ENCODE results near the gene DENND1A.
A peak's percentile ranks its signal among the peaks of the same experiment; 100 is the strongest.

Gene DENND1A

DNA sequence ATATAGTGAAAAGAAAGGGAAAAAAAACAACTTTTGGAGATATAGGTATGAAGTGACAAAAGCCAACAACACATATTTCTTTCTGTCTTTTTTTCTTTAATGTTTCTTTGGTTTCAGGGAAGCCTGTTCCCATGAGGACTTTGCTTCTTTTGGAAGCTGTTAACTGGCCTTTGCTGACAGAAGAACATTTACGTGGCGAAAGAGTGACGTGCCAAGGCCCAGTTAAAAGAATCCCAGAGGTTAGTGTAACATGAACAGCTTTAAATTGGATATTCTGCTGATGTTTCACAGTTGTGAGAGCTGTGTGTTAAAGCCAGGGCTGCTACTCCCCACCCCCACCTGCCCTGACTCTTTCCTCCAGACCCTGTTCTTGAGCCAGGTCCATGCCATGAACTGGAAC lies 298.1 kb downstream of the DENND1A start:
- DNase-seq = no peak
- TF ChIP-seq GATA1 (IDR thresholded peaks at IDR 0.05; ENCODE audit: low read depth, low read length) (no peak), POLR2A (IDR thresholded peaks at IDR 0.05; ENCODE audit: low read length) (no peak)

GRCh38 chr9:123630233-123630632 lies 299.7 kb downstream of the DENND1A start:
- DNase-seq = no peak
- TF ChIP-seq POLR2A (IDR thresholded peaks at IDR 0.05; ENCODE audit: low read length) = no peak
- no peak for TF ChIP-seq GATA1 (IDR thresholded peaks at IDR 0.05; ENCODE audit: low read depth, low read length)

DNA sequence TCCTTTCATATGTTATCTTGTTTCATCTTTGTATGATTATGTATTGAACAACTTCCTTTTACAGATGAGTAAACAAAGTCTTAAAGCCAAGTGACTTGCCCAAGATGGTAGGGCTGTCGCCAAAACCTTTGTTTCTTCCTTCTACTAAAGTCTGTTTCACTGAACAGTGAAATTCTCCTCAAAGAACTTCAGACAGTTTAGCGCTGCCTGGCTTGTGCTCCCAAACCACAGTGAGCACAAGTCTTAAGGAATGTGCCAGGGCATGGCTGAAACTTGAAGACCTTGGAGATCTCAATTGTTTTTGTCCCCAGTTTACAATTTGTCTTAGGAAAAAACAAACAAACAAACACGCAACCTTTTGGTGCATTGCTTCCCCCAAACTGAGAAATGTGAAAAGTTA lies 300.4 kb downstream of the DENND1A start:
- DNase-seq = no peak
- TF ChIP-seq POLR2A (IDR thresholded peaks at IDR 0.05; ENCODE audit: low read length) = no peak
- TF ChIP-seq GATA1 (IDR thresholded peaks at IDR 0.05; ENCODE audit: low read depth, low read length) = no peak

DNA sequence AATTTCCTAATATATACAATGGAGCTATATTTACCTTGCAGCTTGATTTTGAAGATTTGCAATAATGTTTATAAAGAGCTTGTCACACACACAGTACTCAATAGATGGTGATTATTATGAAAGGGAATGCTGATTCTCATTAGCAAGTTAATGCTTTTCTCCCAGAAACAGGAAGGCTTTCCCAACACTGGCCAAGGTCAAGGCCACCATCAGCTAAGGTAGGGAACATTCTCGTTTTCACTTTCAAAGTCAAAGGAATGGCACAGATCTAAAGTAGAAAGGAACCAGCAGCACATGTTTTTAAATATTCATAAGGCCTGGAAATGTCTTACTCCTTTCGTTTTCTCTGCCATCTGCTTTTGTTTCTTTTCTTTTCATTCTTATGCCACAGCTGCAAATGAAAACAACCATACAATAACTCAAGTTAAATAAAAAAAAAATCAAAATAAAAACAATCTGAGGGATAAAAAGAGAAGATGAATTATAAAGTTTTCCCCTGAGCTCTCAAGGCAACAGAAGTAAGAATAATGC lies 307.1 kb downstream of the DENND1A start:
- no peak for TF ChIP-seq GATA1 (IDR thresholded peaks at IDR 0.05; ENCODE audit: low read depth, low read length)
- no peak for DNase-seq

DNA sequence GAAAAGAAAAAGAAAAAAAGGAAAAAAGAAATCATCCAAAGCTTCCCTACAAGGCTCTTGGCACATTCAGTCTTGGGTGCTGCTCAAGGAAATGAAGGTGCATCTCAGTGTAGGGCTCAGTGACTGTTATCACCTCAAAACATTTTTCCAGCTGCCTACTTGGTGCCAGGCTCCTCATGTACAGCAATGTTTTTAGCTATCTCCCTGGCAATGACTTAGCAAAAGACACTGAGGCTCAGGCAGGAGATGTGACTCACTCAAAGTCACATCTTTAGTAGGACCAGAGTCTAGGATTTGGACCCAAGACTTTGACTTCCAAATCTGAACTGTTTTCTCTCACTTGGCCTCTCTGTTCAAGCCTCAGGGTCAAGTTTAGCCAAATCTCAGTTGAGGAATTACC lies 309.7 kb downstream of the DENND1A start:
- TF ChIP-seq GATA1 (IDR thresholded peaks at IDR 0.05; ENCODE audit: low read depth, low read length) = no peak
- TF ChIP-seq POLR2A (IDR thresholded peaks at IDR 0.05; ENCODE audit: low read length) = no peak
- peak; percentile 69 to 77 for DNase-seq

DNA sequence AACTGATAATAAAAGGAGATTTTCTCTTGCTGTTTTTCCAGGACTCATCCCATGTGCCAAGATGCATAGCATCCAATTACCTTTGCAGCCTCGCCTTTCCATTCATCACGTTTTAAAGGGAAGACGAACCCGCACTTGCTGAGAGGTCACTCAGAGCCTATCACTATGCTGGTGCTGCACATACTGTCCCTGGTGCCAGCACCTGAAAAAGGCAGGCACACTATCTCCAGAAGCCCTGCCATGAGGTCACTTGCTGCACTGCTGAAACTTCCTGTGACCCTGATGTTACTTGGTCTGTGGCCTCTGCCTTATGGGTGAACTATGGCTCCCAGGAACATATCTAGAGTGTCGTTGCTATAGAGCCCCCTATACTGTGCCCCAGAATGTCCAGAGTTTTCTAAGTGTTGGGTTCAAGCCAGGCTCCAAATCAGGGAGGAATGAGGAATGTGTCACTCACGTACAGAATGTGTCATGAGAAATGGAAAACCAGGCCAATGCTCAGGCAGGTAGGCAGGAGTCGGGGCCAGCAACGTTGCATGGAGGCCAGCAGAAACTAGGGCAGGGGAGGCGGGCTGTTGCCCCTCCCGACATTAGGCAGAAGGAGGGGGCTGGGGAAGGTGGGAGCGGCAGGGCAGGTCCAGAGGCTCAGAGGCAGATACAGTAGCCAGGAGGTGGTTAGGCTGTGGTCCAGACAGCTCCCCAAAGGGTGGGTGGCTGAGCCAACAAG lies 311.8 kb downstream of the DENND1A start:
- TF ChIP-seq POLR2A (IDR thresholded peaks at IDR 0.05; ENCODE audit: low read length) = no peak
- no peak for TF ChIP-seq GATA1 (IDR thresholded peaks at IDR 0.05; ENCODE audit: low read depth, low read length)
- no peak for DNase-seq

DNA sequence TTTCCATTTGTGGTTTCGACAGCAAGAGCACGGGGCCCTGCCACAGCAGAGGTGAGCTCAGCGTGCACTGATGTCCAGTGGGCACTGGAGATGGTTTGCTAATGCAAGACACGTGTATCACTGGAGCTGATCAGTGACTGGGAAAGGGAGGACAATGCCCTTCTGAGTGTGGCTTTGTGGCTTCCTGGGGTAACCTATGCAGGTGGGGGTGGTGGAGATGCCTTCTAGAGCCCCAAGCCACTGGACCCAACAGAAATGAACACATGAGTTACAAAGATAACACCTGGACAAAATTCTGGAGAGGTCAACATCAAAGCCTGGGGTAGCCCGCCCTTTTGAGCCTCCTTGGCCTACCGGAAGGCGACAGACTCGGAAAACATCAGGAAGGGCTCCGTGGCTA lies 312.6 kb downstream of the DENND1A start:
- no peak for DNase-seq
- no peak for TF ChIP-seq POLR2A (IDR thresholded peaks at IDR 0.05; ENCODE audit: low read length)
- TF ChIP-seq GATA1 (IDR thresholded peaks at IDR 0.05; ENCODE audit: low read depth, low read length) = no peak

- DNase-seq = no peak
- no peak for TF ChIP-seq POLR2A (IDR thresholded peaks at IDR 0.05; ENCODE audit: low read length)
- no peak for TF ChIP-seq GATA1 (IDR thresholded peaks at IDR 0.05; ENCODE audit: low read depth, low read length)
Observed at GRCh38 chr9:123616707-123617106, 313.2 kb downstream of the DENND1A start.

DNA sequence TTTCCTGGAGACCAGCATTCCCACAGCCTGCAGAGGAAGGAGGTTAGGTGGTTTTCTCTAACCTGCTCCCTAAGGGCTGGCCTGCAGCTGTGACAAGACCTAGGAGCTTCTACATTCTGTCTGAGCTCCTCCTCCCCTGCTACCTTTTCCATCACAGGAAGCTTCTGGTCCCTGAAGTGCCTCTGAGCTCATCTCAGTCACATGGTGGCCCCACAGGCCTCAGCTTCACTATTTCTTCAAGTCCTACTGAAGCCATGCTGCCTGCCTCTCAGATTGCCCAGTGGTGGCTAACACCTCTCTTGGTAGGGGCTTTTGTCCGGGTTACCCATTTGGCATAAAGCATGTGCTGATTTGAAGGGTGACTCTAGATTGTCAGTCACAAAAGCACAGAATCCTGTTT lies 314.5 kb downstream of the DENND1A start:
- no peak for DNase-seq
- TF ChIP-seq GATA1 (IDR thresholded peaks at IDR 0.05; ENCODE audit: low read depth, low read length) (no peak), POLR2A (IDR thresholded peaks at IDR 0.05; ENCODE audit: low read length) (no peak)

- DNase-seq = no peak
- TF ChIP-seq POLR2A (IDR thresholded peaks at IDR 0.05; ENCODE audit: low read length) (no peak), GATA1 (IDR thresholded peaks at IDR 0.05; ENCODE audit: low read depth, low read length) (no peak)
Observed at GRCh38 chr9:123614306-123615263, 315.3 kb downstream of the DENND1A start.

GRCh38 chr9:123611226-123611625 lies 318.7 kb downstream of the DENND1A start:
- TF ChIP-seq POLR2A (IDR thresholded peaks at IDR 0.05; ENCODE audit: low read length) (no peak), GATA1 (IDR thresholded peaks at IDR 0.05; ENCODE audit: low read depth, low read length) (no peak)
- no peak for DNase-seq

- no peak for TF ChIP-seq POLR2A (IDR thresholded peaks at IDR 0.05; ENCODE audit: low read length)
- no peak for TF ChIP-seq GATA1 (IDR thresholded peaks at IDR 0.05; ENCODE audit: low read depth, low read length)
- DNase-seq = peak; percentile 30 to 51
Observed at GRCh38 chr9:123609844-123610243, 320.1 kb downstream of the DENND1A start.

- DNase-seq = peak in 1 of 2 experiments; percentile 11
- no peak for TF ChIP-seq POLR2A (IDR thresholded peaks at IDR 0.05; ENCODE audit: low read length)
- no peak for TF ChIP-seq GATA1 (IDR thresholded peaks at IDR 0.05; ENCODE audit: low read depth, low read length)
Observed at GRCh38 chr9:123608104-123608503, 321.8 kb downstream of the DENND1A start.

DNA sequence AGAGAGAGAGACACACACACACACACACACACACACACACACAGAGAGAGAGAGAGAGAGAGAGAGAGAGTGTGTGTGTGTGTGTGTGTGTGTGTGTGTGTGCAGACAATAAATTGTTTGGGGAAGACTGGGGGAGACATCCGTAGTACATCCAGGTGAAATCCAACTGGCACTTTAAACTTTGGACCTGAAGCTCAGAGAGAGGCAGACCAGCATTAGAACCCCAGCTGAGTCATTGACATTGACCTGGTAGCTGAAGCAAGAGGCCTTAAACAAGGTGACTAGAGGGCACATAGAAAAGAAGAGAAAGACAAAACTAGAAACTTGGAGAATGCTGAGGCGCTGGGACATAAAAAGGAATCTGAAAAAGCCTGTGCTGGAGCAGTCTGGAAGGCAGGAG lies 322.4 kb downstream of the DENND1A start:
- TF ChIP-seq POLR2A (IDR thresholded peaks at IDR 0.05; ENCODE audit: low read length) (no peak), GATA1 (IDR thresholded peaks at IDR 0.05; ENCODE audit: low read depth, low read length) (no peak)

More for the DNA sequence above, 322.4 kb downstream of the DENND1A start:
- no peak for DNase-seq
